Erythroblast (primary cell): Measurements from ENCODE around the gene EPHB1.

Experiments used
- GATA1 ChIP-seq: IDR thresholded peaks from 2 replicates; pipeline ENCODE4 v1.6.1; 2011; ENCODE audit warnings: low read depth, mild to moderate bottlenecking, control low read depth, low read length, moderate library complexity
- POLR2A ChIP-seq: IDR thresholded peaks from 2 replicates; pipeline ENCODE4 v1.6.1; 2011; ENCODE audit warnings: mild to moderate bottlenecking, low read length

GRCh38 chr3:134864636-134865035 lies 69.6 kb downstream of the EPHB1 start:
- TF ChIP-seq POLR2A (no peak), GATA1 (no peak)
